HepG2 (cell line): ENCODE results near the gene NANOGP8.

Experiments used
- ARNT ChIP-seq: fragments of 450-650 bp; IDR thresholded peaks from 2 replicates; pipeline ENCODE4 v1.6.1; 2017
- EZH2 ChIP-seq: conservative IDR thresholded peaks from 2 replicates; pipeline ENCODE4 v1.6.1; 2012; ENCODE audit warnings: mild to moderate bottlenecking, low read depth, low read length, moderate library complexity
- REST ChIP-seq, 2 experiments: IDR thresholded peaks; 2 replicates each; pipeline ENCODE4 v1.6.1; 2011 to 2012; ENCODE audit warnings: low read length in 2 of 2, borderline replicate concordance in 1 of 2, low read depth in 1 of 2, mild to moderate bottlenecking in 1 of 2, moderate library complexity in 1 of 2
- SMYD3 ChIP-seq: sonication (generic); formaldehyde crosslinking; IDR thresholded peaks from 2 replicates; pipeline ENCODE4 v1.8.1; 2023; ENCODE audit warnings: mild to moderate bottlenecking, missing genetic modification reagents
- ZNF574 ChIP-seq: sonication (generic); formaldehyde crosslinking; IDR thresholded peaks from 2 replicates; pipeline ENCODE4 v1.4.0; 2020; ENCODE audit warnings: missing genetic modification reagents

- TF ChIP-seq SMYD3 (no peak), ZNF574 (no peak), EZH2 (no peak), ARNT (no peak), REST (IDR thresholded peaks at IDR 0.05; ENCODE audit: borderline replicate concordance in 1 of 2, low read depth in 1 of 2, low read length in 2 of 2) (no peak)
These were observed 20.4 kb downstream of the NANOGP8 start for GRCh38 chr15:35064576-35065190.
